H1 (cell line): Measurements from ENCODE around the gene INTS1. TPM values are rescaled to one million over a fixed set of nuclear protein-coding genes. Genes with fewer than 3 reads are reported as not detected.

Experiments
- BCL11A ChIP-seq, 2 experiments: IDR thresholded peaks; one replicate each; pipeline ENCODE4 v1.6.1; 2011; ENCODE audit warnings: low read depth in 2 of 2, low read length in 2 of 2, mild to moderate bottlenecking in 2 of 2
- HDAC2 ChIP-seq, 2 experiments: fragments of 300-600 bp in 1 of 2; sonication (generic) in 1 of 2; IDR thresholded peaks; 2 replicates each; pipeline ENCODE4 v1.6.1; 2011 to 2012; ENCODE audit warnings: low read depth in 2 of 2, low read length in 2 of 2, mild to moderate bottlenecking in 2 of 2, moderate library complexity in 2 of 2, borderline replicate concordance in 1 of 2, inconsistent platforms in 1 of 2
- KDM1A ChIP-seq: fragments of 200-600, 300-600 bp; sonication (generic); IDR thresholded peaks from 2 replicates; pipeline ENCODE4 v1.7.1; 2016; ENCODE audit warnings: mild to moderate bottlenecking, low read length, borderline replicate concordance
- SP1 ChIP-seq: IDR thresholded peaks from 2 replicates; pipeline ENCODE4 v1.6.1; 2011; ENCODE audit warnings: low read depth, low read length
- YY1 ChIP-seq: IDR thresholded peaks from 2 replicates; pipeline ENCODE4 v1.6.1; 2011; ENCODE audit warnings: low read depth, mild to moderate bottlenecking, low read length
- polyA plus RNA-seq, 7 experiments: library from polyadenylated mRNA; depleted of rRNA in 3 of 7; stranded (reverse) in 5 of 7; unstranded in 2 of 7; fragments of >200 nt in 5 of 7; fragments of 200-250 nt in 2 of 7; gene quantifications; 1 replicate in 5 of 7; 2 replicates in 1 of 7; 4 replicates in 1 of 7; pipeline versions ENCODE4 v1.2.1 to v1.2.3, GENCODE V29; 2011 to 2013; ENCODE audit warnings: missing spikeins in 2 of 7, mixed read lengths in 2 of 7
- total RNA-seq: library from RNA; stranded (reverse); fragmentation: NEBNext Ultra II Directional; extraction: Animal tissue kit (Norgen Biotek cat#: 25700); gene quantifications from 2 replicates; pipeline ENCODE4 v1.2.1, GENCODE V29; 2021
- TF ChIP-seq, protein P1 (sequence below): IDR thresholded peaks from 2 replicates; pipeline ENCODE4 v1.6.1; 2011; ENCODE audit warnings: low read length, improper control_type of control experiment

The INTS1 gene
- total and polyA plus RNA-seq, 2 of the 8 experiments (the other 6 are each of a cell fraction or from before 2014, with no cell fraction given): 76.9 to 104 TPM

DNA sequence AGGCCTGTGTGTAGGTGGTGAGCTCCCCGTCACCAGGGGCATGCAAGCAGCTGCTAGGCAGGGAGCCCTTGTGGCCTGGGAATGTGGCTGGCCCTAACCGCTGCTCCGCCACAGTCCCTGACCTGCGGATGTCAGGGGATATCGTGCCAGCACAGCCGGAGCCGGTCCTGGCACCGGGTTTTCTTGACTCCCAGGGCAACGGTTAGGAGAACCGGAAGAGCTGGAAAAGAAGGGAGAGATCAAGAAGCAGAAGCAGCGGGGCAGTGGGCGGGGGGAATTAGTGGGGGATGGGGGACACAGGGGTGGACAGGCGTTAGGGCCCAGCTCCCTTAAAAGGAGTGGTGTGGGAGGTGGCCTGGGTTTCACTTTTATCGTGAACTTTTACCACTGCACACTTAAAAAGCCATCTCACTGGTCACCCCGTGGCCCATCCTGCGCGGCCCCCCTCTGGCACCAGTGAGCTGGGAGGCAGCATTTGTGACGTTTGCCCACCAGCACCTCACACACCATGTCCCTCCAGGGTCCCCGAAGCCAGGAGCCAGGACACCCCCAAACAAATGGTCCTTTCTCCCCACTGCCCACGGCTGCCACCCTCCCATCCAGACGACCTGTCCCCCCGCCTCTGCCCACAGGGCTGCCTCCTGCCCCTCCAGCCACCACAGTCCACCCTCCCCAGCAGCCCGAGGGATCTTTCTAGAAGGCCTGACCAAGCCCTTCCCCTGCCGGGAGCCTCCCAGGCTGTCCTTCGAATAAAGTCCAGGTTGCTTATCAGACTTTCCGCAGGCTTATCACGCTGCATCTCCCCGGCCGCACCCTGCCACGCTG, 43.2 kb downstream of the INTS1 start (continued):
- TF ChIP-seq, protein P1, sequence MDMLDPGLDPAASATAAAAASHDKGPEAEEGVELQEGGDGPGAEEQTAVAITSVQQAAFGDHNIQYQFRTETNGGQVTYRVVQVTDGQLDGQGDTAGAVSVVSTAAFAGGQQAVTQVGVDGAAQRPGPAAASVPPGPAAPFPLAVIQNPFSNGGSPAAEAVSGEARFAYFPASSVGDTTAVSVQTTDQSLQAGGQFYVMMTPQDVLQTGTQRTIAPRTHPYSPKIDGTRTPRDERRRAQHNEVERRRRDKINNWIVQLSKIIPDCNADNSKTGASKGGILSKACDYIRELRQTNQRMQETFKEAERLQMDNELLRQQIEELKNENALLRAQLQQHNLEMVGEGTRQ: no peak
- TF ChIP-seq YY1 (0 out of 2 replicates have a peak, but pooled peaks have one; percentile 25), KDM1A (peak; percentile 99), HDAC2 (IDR thresholded peaks at IDR 0.05; ENCODE audit: borderline replicate concordance in 1 of 2, low read depth in 2 of 2, low read length in 2 of 2) (peak in 1 of 2 experiments; percentile 91; a peak in 2 of 4 replicates), SP1 (peak; percentile 98), BCL11A (IDR thresholded peaks at IDR 0.05; ENCODE audit: low read depth in 2 of 2, low read length in 2 of 2) (no peak)
